Measurements from ENCODE around the gene CEP295NL.
A peak's percentile ranks its signal among the peaks of the same experiment; 100 is the strongest.

The CEP295NL gene

DNA sequence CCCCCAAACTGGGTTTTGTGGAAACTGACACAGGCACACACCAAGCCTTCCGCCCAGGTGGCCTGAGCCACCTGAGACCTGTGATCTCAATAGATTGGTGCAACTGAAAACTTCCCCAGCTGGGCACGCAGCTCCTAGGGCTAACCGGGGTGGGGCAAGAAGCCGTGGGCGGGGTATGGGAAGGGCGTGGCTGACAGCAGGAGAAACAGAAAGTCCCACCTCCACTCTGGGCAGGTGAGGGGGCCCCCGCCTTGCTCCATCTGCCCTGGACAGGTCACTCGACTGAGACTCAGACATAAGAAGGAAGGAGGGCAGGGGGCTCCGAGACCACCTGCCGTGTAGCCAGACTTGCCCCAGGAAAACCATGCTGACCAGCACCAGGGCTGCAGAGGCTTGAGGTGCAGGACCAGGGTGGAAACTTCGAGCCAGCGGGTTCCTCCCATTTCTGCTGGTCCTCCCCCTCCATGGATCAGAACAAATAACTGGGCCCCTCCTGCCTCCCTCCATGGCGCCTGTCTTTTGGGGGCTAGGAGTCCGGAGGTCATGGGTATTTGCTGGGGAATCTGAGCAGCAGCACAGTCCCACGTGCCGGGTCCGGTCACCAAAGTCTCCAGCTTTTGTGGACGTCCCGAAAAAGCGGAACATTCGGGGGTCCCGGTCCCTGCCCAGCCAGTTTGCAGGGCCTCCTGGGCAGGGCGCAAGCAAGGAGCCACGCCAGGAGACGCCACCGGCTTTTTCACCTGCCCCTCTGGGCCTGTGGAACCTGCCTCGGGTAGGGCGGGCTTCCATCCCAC lies 20.9 kb upstream of the CEP295NL start:
- in situ Hi-C loops (cut with MboI; ENCODE audit: low sequenced_read_pairs, unreplicated experiment), result no loop called here
- DNase-seq (ENCODE audit: low spot score), result peak; percentile 75
- TF ChIP-seq, protein P1, sequence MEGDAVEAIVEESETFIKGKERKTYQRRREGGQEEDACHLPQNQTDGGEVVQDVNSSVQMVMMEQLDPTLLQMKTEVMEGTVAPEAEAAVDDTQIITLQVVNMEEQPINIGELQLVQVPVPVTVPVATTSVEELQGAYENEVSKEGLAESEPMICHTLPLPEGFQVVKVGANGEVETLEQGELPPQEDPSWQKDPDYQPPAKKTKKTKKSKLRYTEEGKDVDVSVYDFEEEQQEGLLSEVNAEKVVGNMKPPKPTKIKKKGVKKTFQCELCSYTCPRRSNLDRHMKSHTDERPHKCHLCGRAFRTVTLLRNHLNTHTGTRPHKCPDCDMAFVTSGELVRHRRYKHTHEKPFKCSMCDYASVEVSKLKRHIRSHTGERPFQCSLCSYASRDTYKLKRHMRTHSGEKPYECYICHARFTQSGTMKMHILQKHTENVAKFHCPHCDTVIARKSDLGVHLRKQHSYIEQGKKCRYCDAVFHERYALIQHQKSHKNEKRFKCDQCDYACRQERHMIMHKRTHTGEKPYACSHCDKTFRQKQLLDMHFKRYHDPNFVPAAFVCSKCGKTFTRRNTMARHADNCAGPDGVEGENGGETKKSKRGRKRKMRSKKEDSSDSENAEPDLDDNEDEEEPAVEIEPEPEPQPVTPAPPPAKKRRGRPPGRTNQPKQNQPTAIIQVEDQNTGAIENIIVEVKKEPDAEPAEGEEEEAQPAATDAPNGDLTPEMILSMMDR (IDR thresholded peaks at IDR 0.05; ENCODE audit: borderline replicate concordance, control extremely low read depth, extremely low read depth, insufficient read depth, missing control alignments), result no peak

DNA sequence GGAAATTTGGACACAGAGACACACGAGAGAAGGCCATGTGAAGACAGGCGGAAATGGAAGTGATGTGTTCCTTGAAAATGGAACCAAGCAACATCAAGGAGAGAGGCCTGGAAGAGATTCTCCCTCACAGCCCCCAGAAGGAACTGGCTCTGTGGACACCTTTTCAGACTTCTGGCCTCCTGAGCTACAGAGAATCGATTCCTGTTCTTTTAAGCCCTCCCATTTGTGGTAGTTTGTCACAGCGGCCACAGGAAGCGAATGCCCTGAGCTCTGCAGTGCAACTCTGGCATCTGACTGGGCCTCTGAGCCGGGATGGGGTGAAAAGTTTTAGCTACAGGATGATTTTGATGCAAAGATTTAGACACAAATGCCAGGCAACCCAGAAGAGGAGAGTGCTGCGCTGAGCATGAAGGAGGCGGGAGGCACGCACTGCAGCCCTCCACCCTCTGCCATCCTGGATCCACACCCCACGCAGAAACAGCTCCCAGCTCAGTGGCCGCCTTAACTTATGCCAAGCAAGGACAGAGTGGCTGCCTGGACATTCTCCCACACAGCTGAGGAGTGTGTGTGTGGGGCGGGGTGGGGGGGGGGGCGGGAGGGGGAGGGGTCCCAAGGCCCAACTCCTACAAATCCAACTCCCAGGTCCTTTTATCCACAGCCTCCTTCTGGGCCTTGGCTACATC lies 20.0 kb upstream of the CEP295NL start:
- in situ Hi-C loops (cut with MboI; ENCODE audit: low sequenced_read_pairs, unreplicated experiment), result no loop called here
- no peak for DNase-seq (ENCODE audit: low spot score)

DNA sequence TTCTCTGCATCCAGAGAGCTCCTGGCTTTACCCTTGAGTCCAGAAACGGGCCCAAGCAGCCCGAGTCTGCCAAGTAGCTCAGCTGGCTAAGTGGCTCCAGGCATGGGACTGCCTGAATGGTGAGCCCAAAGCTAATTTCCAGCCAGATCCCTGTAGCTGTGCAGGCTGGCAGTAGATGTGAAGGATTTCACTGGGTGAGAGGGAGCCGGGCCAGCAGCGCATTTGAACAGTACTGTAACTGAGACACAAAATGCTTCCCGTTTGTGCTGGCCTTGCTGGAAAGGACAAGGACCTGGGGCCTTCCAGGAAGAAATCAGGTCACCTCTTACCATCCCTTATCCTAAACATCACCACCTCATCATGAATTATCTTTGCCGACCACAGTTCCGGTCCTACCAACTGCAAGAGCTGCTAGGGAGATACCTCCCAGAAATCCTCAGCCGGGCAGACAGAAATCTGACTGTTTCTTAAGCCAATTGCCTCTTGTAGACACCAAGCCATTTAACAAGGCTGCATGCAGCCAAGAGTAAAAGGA lies 18.5 kb upstream of the CEP295NL start:
- TF ChIP-seq, protein P1 (IDR thresholded peaks at IDR 0.05; ENCODE audit: borderline replicate concordance, control extremely low read depth, extremely low read depth, insufficient read depth, missing control alignments), result no peak
- in situ Hi-C loops (cut with MboI; ENCODE audit: low sequenced_read_pairs, unreplicated experiment), result no loop called here
- no peak for DNase-seq (ENCODE audit: low spot score)

More for the DNA sequence above, 20.0 kb upstream of the CEP295NL start:
- TF ChIP-seq, protein P1 (IDR thresholded peaks at IDR 0.05; ENCODE audit: borderline replicate concordance, control extremely low read depth, extremely low read depth, insufficient read depth, missing control alignments), result no peak

DNA sequence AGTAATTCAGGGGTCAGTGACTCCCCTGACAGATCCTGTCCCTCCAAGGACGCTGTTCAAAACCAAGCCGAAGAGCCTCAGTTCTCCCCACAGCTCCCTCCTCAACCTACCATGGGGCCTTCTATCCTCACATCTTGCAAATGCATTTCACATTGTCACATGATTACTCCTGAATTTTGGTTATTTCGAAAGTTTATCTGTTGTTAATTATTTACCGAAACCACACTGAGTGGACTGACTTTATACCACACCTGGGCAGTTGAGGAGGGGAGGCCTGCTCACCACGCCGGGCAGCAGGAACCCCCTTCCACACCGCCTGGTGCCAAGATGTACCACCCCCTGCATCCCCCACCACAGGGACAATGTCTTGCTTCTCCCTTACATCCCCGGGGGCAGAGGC lies 17.5 kb upstream of the CEP295NL start:
- DNase-seq (ENCODE audit: low spot score), result no peak
- in situ Hi-C loops (cut with MboI; ENCODE audit: low sequenced_read_pairs, unreplicated experiment), result no loop called here
- TF ChIP-seq, protein P1 (IDR thresholded peaks at IDR 0.05; ENCODE audit: borderline replicate concordance, control extremely low read depth, extremely low read depth, insufficient read depth, missing control alignments), result no peak

DNA sequence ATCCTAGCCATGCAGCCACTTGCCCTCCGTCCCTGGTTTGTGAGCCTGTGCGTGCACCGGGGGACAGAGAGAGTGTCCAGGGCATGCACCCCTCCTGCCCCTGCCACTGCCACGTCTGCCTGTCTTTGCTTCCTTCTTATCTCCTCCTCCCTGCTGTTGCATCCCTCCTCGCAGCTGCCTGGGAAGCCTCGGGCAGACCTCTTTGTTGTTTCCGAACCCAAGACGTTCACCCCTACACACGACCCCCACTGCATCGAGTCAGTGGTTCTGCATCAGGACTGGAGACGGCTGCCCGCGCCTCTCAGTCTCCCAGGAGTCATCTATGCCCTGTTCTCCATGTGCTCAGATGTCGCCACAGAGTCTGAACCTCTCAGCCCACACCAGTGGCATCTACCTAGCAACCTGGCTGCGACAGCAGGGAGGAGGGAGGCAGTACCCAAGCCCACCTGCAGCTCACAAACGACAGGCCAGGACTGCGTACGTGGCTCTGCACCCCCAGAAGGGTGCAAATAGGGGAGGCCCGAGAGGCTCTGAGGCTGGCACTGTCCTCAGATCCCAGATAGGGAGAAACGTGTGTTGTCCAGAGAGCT lies 17.0 kb upstream of the CEP295NL start:
- DNase-seq (ENCODE audit: low spot score), result no peak
- in situ Hi-C loops (cut with MboI; ENCODE audit: low sequenced_read_pairs, unreplicated experiment), result no loop called here
- TF ChIP-seq, protein P1 (IDR thresholded peaks at IDR 0.05; ENCODE audit: borderline replicate concordance, control extremely low read depth, extremely low read depth, insufficient read depth, missing control alignments), result no peak

DNA sequence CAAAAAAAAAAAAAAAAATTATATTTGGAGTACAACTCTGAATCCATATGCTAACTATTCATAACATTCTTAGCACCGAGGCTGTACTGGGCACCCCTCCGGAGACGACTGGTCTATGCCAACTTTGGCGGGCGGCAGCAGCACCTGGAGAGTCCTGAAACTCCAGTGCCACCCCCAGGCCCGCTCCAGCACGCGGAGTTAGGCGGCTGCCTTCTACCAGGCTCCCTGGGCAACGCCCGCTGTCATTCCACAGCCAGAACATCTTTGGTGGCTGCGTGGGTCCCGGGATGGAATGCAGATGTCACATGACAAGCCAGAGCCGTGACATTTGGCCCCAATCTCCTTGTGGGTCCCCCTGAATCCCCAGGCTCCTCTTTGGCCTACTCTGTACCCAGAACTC lies 16.0 kb upstream of the CEP295NL start:
- TF ChIP-seq, protein P1 (IDR thresholded peaks at IDR 0.05; ENCODE audit: borderline replicate concordance, control extremely low read depth, extremely low read depth, insufficient read depth, missing control alignments), result no peak
- in situ Hi-C loops (cut with MboI; ENCODE audit: low sequenced_read_pairs, unreplicated experiment), result no loop called here
- DNase-seq (ENCODE audit: low spot score), result no peak
